Measurements from ENCODE around the gene PRR36.
A peak's percentile ranks its signal among the peaks of the same experiment; 100 is the strongest.

PRR36 gene

DNA sequence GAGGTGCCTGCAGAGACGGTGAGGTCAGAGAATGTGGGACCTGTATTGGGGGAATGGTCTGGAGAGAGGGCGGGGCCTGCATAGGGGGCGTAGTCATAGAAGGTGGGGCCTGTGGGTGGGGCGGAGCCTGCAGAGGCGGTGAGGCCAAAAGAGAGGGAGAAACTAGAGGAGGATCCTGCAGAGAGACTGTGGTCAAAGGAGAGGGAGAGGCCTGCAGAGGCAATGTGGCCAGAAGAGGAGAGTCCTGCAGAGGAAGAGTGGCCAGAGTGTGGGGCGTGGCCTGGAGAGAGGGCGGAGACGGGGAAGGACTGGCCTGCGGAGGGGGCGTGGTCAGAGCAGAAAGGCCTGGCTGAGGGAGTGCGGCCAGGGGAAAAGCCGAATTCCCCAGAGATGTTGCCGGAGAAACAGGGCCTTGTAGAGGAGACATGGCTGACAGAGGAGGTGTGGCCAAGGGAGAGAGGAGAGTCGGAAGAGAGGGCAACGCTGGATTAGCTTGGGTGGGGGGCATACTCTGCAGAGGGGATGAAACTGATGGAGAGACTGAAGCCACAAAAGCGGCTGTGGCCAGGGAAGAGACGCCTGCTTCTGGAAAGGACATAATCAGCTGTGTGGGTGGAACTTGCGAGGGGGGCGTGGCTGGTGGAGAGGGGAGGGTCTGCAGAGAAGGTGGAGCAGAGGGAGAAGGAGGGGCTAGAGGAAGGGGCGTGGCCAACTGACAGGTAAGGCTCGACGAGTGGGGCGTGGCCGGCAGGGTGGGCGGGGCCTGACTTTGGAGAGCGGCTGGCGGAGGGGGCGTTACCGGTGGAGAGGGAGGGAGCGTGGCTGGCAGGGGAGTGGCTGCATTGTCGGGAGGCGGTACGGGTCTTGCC, 2.5 kb downstream of the PRR36 start:
- peak overlapping the region; percentile 29 for H3K4me3 ChIP-seq (ENCODE audit: control insufficient read depth, low read depth, low read length)
- TF ChIP-seq, protein P1, sequence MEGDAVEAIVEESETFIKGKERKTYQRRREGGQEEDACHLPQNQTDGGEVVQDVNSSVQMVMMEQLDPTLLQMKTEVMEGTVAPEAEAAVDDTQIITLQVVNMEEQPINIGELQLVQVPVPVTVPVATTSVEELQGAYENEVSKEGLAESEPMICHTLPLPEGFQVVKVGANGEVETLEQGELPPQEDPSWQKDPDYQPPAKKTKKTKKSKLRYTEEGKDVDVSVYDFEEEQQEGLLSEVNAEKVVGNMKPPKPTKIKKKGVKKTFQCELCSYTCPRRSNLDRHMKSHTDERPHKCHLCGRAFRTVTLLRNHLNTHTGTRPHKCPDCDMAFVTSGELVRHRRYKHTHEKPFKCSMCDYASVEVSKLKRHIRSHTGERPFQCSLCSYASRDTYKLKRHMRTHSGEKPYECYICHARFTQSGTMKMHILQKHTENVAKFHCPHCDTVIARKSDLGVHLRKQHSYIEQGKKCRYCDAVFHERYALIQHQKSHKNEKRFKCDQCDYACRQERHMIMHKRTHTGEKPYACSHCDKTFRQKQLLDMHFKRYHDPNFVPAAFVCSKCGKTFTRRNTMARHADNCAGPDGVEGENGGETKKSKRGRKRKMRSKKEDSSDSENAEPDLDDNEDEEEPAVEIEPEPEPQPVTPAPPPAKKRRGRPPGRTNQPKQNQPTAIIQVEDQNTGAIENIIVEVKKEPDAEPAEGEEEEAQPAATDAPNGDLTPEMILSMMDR (IDR thresholded peaks at IDR 0.05; ENCODE audit: control insufficient read depth, insufficient read depth, low read depth, low read length, missing control alignments) = no peak
- peak; percentile 65 for DNase-seq (ENCODE audit: low read depth)

DNA sequence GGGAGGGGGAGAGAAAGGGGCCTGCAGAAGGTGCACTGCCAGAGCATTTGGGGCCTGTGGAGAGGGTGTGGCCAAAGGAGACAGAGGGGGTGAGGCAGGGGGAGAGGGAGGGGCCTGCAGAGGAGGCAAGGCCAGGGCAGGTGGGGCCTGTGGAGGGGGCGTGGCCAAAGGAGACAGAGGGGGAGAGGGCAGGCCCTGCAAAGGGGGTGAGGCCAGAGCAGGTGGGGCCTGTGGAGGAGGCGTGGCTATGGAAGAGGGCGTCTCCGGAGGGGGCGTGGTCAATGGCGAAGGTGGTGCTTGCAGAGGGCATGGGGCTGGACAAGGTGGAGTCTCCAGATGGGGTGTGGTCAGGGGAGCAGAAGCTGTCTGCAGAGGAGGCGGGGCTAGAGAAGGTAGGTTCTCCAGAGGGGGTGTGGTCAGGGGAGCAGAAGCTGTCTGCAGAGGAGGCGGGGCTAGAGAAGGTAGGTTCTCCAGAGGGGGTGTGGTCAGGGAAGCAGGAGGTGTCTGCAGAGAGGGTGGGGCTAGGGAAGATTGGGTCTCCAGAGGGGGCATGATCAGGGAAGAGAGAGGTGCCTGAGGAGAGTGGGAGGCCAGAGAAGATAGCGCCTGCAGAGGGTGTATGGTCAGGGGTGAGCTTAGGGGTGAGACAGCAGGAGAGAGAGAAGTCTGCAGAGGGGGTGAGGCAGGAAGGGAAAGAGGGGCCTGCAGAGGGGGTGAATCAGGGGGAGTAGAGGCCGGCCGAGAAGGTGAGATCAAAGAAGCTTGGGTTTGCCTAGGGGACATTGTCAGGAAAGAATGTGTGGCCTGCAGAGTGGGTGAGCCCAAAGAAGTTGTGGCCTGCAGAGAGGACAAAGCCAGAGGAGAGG, 3.4 kb downstream of the PRR36 start:
- DNase-seq (ENCODE audit: low read depth) = no peak
- no peak overlapping the region for H3K4me3 ChIP-seq (ENCODE audit: control insufficient read depth, low read depth, low read length)
- TF ChIP-seq, protein P1 (IDR thresholded peaks at IDR 0.05; ENCODE audit: control insufficient read depth, insufficient read depth, low read depth, low read length, missing control alignments) = no peak

DNA sequence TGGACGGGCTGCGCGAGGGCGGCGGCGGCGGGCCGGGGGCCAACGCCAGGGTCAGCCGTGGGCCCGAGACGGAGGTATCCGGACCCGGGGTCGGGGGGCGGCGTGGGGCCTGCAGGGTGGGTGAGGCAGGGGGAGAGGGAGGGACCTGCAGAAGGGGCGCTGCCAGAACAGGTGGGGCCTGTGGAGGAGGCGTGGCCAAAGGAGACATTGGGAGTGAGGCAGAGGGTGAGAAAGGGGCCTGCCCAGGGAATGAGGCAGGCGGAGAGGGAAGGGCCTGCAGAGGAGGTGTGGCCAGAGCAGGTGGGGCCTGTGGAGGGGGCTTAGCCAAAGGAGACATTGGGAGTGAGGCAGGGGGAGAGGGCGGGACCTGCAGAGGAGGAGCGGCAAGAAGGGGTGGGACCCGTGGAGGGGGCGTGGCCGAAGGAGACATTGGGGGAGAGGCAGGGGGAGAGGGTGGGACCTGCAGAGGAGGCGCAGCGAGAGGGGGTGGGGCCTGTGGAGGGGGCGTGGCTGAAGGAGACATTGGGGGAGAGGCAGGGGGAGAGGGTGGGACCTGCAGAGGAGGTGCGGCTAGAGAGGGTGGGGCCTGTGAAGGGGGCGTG, 4.2 kb downstream of the PRR36 start:
- H3K4me3 ChIP-seq (ENCODE audit: control insufficient read depth, low read depth, low read length) = no peak overlapping the region
- TF ChIP-seq, protein P1 (IDR thresholded peaks at IDR 0.05; ENCODE audit: control insufficient read depth, insufficient read depth, low read depth, low read length, missing control alignments) = no peak
- no peak for DNase-seq (ENCODE audit: low read depth)

DNA sequence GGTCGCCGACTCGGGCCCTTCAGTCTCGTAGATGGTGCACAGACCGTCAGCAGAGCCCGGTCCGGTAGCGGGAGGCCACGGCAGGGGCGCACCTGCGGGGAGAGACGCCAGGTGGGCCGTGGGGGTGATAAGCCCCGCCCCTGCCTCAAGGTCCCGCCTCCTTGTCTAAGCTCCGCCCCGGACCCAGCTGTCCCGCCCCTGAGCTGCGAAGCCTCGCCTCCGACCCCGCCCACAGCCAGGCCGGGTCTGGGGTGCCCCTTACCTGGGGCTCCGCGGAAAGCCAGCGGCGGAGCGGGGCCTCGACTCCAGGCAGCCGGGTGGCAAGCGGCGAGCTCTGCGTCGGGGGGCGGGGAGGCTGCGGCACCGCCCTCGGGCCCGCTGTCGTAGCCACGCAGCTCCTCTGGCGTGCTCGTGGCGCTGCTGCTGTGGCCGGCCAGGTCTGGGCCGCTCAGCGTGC, 4.7 kb downstream of the PRR36 start:
- no peak for DNase-seq (ENCODE audit: low read depth)
- peak overlapping the region; percentile 23 for H3K4me3 ChIP-seq (ENCODE audit: control insufficient read depth, low read depth, low read length)

DNA sequence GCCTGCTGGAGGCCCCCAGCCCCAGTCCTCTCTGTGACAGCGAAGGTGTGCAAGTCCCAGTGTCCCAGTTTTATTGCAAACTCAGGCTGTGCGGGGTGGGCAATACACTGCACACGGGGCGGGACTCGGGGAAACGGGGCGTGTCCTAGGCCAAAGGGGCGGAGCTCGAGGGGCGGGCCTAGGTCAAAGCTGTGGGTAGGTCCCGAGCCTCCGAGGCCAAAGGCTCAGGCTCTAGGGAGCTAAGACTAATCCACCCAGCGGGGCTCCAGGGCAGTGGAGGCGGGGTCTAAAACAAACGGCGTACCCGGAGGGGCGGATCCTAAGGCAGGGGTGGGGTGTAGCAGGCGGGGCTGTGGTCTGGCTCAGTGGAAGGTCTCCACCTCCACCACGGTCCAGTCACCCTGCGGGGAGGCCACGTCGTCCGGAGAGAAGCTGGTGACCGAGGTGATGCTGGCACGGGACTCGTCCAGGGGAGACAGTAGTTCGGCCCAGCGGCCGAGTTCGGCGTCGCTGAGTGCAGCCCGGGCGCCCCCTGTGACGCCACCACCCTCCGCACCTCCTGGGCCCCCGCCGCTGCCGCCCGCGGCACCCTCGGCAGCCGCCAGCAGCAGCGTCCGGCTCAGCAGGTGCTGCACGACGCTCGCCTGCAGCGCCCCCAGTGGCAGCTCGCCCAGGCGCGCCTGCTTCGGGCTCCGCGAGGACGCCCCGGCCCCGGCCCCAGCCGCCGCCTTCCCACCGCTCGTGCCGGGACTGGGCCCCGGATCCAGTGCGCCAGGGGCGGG, 5.3 kb downstream of the PRR36 start:
- no peak for DNase-seq (ENCODE audit: low read depth)
- peak overlapping the region; percentile 24 for H3K4me3 ChIP-seq (ENCODE audit: control insufficient read depth, low read depth, low read length)
- TF ChIP-seq, protein P1 (IDR thresholded peaks at IDR 0.05; ENCODE audit: control insufficient read depth, insufficient read depth, low read depth, low read length, missing control alignments) = peak; percentile 39

More for the DNA sequence above, 4.7 kb downstream of the PRR36 start:
- TF ChIP-seq, protein P1 (IDR thresholded peaks at IDR 0.05; ENCODE audit: control insufficient read depth, insufficient read depth, low read depth, low read length, missing control alignments) = no peak

DNA sequence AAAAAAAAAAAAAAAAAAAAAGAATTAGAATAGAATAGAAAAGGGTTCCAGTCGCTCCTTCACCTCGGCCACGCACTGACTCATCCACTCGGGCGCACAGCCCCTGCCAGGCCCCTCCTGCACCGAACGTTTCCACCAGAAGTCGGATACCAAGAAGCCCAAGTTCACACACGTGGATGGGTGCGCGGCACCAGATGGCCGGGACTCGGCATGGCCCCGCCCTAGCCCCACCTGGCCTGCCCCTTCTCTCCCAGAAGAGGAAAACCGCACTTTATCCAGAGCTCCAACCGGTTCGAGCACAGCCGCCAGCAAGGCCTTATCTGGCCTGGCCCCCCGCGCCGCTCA, 5.9 kb downstream of the PRR36 start:
- H3K4me3 ChIP-seq (ENCODE audit: control insufficient read depth, low read depth, low read length) = no peak overlapping the region
- TF ChIP-seq, protein P1 (IDR thresholded peaks at IDR 0.05; ENCODE audit: control insufficient read depth, insufficient read depth, low read depth, low read length, missing control alignments) = no peak
- DNase-seq (ENCODE audit: low read depth) = no peak

Measured in AG09309 (cell line).